ENCODE results near the gene LCN15. TPM values are rescaled to one million over a fixed set of nuclear protein-coding genes. Genes with fewer than 3 reads are reported as not detected.

LCN15 gene
- polyA plus RNA-seq, 1 donor from 2014 or later, result not detected

DNA sequence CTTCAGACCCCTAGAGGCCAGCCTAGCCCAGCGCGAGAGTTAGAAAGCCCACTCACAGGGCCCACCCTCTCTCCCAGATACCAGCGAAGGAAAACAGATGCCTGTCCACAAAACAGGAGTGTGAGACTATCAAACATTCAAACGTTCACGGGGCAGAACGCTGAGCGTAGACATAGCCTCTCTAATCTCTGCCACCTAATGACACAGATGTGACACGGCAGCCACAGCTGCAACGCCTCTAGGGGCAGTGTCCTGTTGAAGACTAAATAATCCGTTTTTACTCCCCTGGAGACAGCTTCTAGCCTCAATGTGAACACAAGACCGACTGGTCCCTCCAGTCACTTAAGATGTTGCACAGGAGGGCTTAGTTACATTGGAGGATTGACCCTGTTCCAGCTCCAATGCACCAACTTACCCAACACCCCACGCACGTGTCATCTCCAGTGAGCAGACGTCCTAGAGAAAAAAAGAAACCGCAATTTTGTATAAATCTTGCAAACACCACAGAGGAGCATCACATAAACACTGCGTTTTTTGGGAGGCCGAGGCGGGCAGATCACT, 37.6 kb downstream of the LCN15 start:
- Histone ChIP-seq H4K20me1 (ENCODE audit: insufficient read depth) (peaks cover 10% of the 10 kb centered on the region), H3F3A (ENCODE audit: insufficient read depth, low read length, poor library complexity, severe bottlenecking) (no peaks in the 10 kb centered on the region), H2AFZ (ENCODE audit: low read depth, low read length) (no peak overlapping the region), H3K4me2 (ENCODE audit: low read length) (peak overlapping the region; percentile 97), H3K9me2 (ENCODE audit: insufficient read depth, low read length) (no peaks in the 10 kb centered on the region), H3K36me3 (ENCODE audit: insufficient read depth, low read length) (no peaks in the 10 kb centered on the region), H3K27ac (ENCODE audit: low read length) (no peak overlapping the region), H3K79me2 (replicated peaks; ENCODE audit: insufficient read depth, low read length) (peaks cover 21% of the 10 kb centered on the region), H3K27me3 (ENCODE audit: insufficient read depth, low read depth, low read length) (peaks cover 8% of the 10 kb centered on the region), H3K9me3 (ENCODE audit: low read length) (no peaks in the 10 kb centered on the region), H3K9ac (ENCODE audit: low read length) (peak overlapping the region; percentile 77), H3K4me3 (ENCODE audit: low read length) (peak overlapping the region; percentile 94)
- TF ChIP-seq SMC3 (conservative IDR thresholded peaks at IDR 0.05; ENCODE audit: poor library complexity), result no peak
- TF ChIP-seq, protein P1, sequence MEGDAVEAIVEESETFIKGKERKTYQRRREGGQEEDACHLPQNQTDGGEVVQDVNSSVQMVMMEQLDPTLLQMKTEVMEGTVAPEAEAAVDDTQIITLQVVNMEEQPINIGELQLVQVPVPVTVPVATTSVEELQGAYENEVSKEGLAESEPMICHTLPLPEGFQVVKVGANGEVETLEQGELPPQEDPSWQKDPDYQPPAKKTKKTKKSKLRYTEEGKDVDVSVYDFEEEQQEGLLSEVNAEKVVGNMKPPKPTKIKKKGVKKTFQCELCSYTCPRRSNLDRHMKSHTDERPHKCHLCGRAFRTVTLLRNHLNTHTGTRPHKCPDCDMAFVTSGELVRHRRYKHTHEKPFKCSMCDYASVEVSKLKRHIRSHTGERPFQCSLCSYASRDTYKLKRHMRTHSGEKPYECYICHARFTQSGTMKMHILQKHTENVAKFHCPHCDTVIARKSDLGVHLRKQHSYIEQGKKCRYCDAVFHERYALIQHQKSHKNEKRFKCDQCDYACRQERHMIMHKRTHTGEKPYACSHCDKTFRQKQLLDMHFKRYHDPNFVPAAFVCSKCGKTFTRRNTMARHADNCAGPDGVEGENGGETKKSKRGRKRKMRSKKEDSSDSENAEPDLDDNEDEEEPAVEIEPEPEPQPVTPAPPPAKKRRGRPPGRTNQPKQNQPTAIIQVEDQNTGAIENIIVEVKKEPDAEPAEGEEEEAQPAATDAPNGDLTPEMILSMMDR (IDR thresholded peaks at IDR 0.05; ENCODE audit: poor library complexity, severe bottlenecking), result peak; percentile 47

DNA sequence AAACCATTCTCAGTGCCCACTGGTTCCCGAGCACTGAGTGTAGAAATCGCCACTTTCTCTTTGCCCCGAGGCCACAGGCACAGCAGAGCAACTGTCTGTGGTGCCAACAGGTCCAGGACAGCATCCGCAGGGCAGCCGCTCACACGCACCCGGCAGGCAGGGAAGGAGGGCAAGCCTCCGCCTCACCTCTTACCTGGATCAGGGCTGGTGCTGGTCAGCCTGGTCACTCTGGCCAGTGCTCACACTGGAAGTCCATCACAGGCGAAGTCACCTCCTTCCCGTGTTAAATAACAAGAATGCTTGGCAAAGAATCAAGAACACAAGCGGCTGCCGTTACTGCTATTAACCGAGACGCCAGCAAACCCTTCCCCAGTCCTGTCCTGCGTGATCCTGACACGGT, 38.2 kb downstream of the LCN15 start:
- no peaks in the 10 kb centered on the region for H3K9me3 ChIP-seq (ENCODE audit: low read length)
- no peak overlapping the region for H3K4me2 ChIP-seq (ENCODE audit: low read length)
- H2AFZ ChIP-seq (ENCODE audit: low read depth, low read length), result no peak overlapping the region
- no peak overlapping the region for H3K27ac ChIP-seq (ENCODE audit: low read length)
- H4K20me1 ChIP-seq (ENCODE audit: insufficient read depth), result peaks cover 10% of the 10 kb centered on the region
- H3K9ac ChIP-seq (ENCODE audit: low read length), result no peak overlapping the region
- H3K27me3 ChIP-seq (ENCODE audit: insufficient read depth, low read depth, low read length), result peaks cover 8% of the 10 kb centered on the region
- no peaks in the 10 kb centered on the region for H3K36me3 ChIP-seq (ENCODE audit: insufficient read depth, low read length)
- TF ChIP-seq, protein P1 (IDR thresholded peaks at IDR 0.05; ENCODE audit: poor library complexity, severe bottlenecking), result no peak
- TF ChIP-seq, protein P2, sequence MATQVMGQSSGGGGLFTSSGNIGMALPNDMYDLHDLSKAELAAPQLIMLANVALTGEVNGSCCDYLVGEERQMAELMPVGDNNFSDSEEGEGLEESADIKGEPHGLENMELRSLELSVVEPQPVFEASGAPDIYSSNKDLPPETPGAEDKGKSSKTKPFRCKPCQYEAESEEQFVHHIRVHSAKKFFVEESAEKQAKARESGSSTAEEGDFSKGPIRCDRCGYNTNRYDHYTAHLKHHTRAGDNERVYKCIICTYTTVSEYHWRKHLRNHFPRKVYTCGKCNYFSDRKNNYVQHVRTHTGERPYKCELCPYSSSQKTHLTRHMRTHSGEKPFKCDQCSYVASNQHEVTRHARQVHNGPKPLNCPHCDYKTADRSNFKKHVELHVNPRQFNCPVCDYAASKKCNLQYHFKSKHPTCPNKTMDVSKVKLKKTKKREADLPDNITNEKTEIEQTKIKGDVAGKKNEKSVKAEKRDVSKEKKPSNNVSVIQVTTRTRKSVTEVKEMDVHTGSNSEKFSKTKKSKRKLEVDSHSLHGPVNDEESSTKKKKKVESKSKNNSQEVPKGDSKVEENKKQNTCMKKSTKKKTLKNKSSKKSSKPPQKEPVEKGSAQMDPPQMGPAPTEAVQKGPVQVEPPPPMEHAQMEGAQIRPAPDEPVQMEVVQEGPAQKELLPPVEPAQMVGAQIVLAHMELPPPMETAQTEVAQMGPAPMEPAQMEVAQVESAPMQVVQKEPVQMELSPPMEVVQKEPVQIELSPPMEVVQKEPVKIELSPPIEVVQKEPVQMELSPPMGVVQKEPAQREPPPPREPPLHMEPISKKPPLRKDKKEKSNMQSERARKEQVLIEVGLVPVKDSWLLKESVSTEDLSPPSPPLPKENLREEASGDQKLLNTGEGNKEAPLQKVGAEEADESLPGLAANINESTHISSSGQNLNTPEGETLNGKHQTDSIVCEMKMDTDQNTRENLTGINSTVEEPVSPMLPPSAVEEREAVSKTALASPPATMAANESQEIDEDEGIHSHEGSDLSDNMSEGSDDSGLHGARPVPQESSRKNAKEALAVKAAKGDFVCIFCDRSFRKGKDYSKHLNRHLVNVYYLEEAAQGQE (IDR thresholded peaks at IDR 0.05; ENCODE audit: borderline replicate concordance), result no peak
- TF ChIP-seq TAF1 (IDR thresholded peaks at IDR 0.05; ENCODE audit: low read depth) (no peak), EP300 (conservative IDR thresholded peaks at IDR 0.05; ENCODE audit: poor library complexity, severe bottlenecking) (no peak), EZH2 (IDR thresholded peaks at IDR 0.05; ENCODE audit: borderline replicate concordance, insufficient read depth, low read length, poor library complexity, severe bottlenecking) (no peak), RAD21 (conservative IDR thresholded peaks at IDR 0.05) (no peak), MXI1 (conservative IDR thresholded peaks at IDR 0.05; ENCODE audit: poor library complexity, severe bottlenecking) (no peak), POLR2AphosphoS5 (IDR thresholded peaks at IDR 0.05) (no peak), SMC3 (conservative IDR thresholded peaks at IDR 0.05; ENCODE audit: poor library complexity) (no peak)
- H3K4me3 ChIP-seq (ENCODE audit: low read length), result peak overlapping the region; percentile 94
- H3K9me2 ChIP-seq (ENCODE audit: insufficient read depth, low read length), result no peaks in the 10 kb centered on the region
- peaks cover 21% of the 10 kb centered on the region for H3K79me2 ChIP-seq (replicated peaks; ENCODE audit: insufficient read depth, low read length)
- no peaks in the 10 kb centered on the region for H3F3A ChIP-seq (ENCODE audit: insufficient read depth, low read length, poor library complexity, severe bottlenecking)
